Measurements from ENCODE around the gene SERGEF.
"Not testable (repeated sequence)": the region's sequence is repeated elsewhere in the genome, so short reads cannot be mapped to it uniquely, and the experiment has no call there.

The SERGEF gene

GRCh38 chr11:18000128-18000527 is 12.7 kb downstream of the SERGEF start:
- DNase-seq (ENCODE audit: low read depth), result not testable (repeated sequence)

- DNase-seq (ENCODE audit: low read depth), result no peak
Measured at GRCh38 chr11:17992916-17993315, 19.9 kb downstream of the SERGEF start.

- no peak for DNase-seq (ENCODE audit: low read depth)
Measured at GRCh38 chr11:17991783-17992433, 20.9 kb downstream of the SERGEF start.

GRCh38 chr11:17989306-17989705 is 23.5 kb downstream of the SERGEF start:
- DNase-seq (ENCODE audit: low read depth), result no peak

- DNase-seq (ENCODE audit: low read depth), result no peak
Measured at GRCh38 chr11:17988465-17988864, 24.4 kb downstream of the SERGEF start.

- no peak for DNase-seq (ENCODE audit: low read depth)
Measured at GRCh38 chr11:17987826-17988225, 25.0 kb downstream of the SERGEF start.

GRCh38 chr11:17986711-17987220 is 26.1 kb downstream of the SERGEF start:
- DNase-seq (ENCODE audit: low read depth), result no peak

GRCh38 chr11:17986007-17986710 is 26.7 kb downstream of the SERGEF start:
- DNase-seq (ENCODE audit: low read depth), result no peak

- no peak for DNase-seq (ENCODE audit: low read depth)
Measured at GRCh38 chr11:17985517-17985916, 27.3 kb downstream of the SERGEF start.

- DNase-seq (ENCODE audit: low read depth), result no peak
Measured at GRCh38 chr11:17983569-17983968, 29.3 kb downstream of the SERGEF start.

GRCh38 chr11:17979770-17980371 is 33.0 kb downstream of the SERGEF start:
- no peak for DNase-seq (ENCODE audit: low read depth)

- no peak for DNase-seq (ENCODE audit: low read depth)
Measured at GRCh38 chr11:17978553-17979287, 34.1 kb downstream of the SERGEF start.

GRCh38 chr11:17976651-17977050 is 36.2 kb downstream of the SERGEF start:
- no peak for DNase-seq (ENCODE audit: low read depth)

- DNase-seq (ENCODE audit: low read depth), result no peak
Measured at GRCh38 chr11:17974246-17974645, 38.6 kb downstream of the SERGEF start.

- DNase-seq (ENCODE audit: low read depth), result peak; percentile 49
Measured at GRCh38 chr11:17972987-17973386, 39.9 kb downstream of the SERGEF start.

- DNase-seq (ENCODE audit: low read depth), result no peak
Measured at GRCh38 chr11:17968206-17968605, 44.6 kb downstream of the SERGEF start.

GRCh38 chr11:17967661-17968060 is 45.2 kb downstream of the SERGEF start:
- DNase-seq (ENCODE audit: low read depth), result no peak

GRCh38 chr11:17960091-17960490 is 52.8 kb downstream of the SERGEF start:
- no peak for DNase-seq (ENCODE audit: low read depth)

GRCh38 chr11:17958446-17958845 is 54.4 kb downstream of the SERGEF start:
- DNase-seq (ENCODE audit: low read depth), result no peak

- no peak for DNase-seq (ENCODE audit: low read depth)
Measured at GRCh38 chr11:17954395-17955252, 58.2 kb downstream of the SERGEF start.

- no peak for DNase-seq (ENCODE audit: low read depth)
Measured at GRCh38 chr11:17952487-17952886, 60.4 kb downstream of the SERGEF start.

Measured in non-pigmented ciliary epithelial cell (primary cell).